NCI-H2081 treated with DMSO at 0.1 percent for 48 hours (cell line): ENCODE results near the gene ARHGEF11.

Source experiments
- DNase-seq: peaks from one replicate; lab custom pipeline; 2025; lab: John Stamatoyannopoulos, UW

Gene ARHGEF11

GRCh38 chr1:156910309-156910782 lies 135.2 kb downstream of the ARHGEF11 start:
- DNase-seq = no peak

GRCh38 chr1:156909671-156910070 lies 135.9 kb downstream of the ARHGEF11 start:
- DNase-seq = no peak

GRCh38 chr1:156908955-156909354 lies 136.6 kb downstream of the ARHGEF11 start:
- DNase-seq = no peak

- no peak for DNase-seq
Measured at GRCh38 chr1:156908541-156908940, 137.0 kb downstream of the ARHGEF11 start.

GRCh38 chr1:156906206-156906906 lies 139.2 kb downstream of the ARHGEF11 start:
- no peak for DNase-seq

- DNase-seq = no peak
Measured at GRCh38 chr1:156905651-156906050, 139.9 kb downstream of the ARHGEF11 start.

GRCh38 chr1:156905176-156905575 lies 140.4 kb downstream of the ARHGEF11 start:
- no peak for DNase-seq

- DNase-seq = no peak
Measured at GRCh38 chr1:156904187-156904959, 141.2 kb downstream of the ARHGEF11 start.

GRCh38 chr1:156903328-156904091 lies 142.0 kb downstream of the ARHGEF11 start:
- DNase-seq = no peak

- no peak for DNase-seq
Measured at GRCh38 chr1:156901966-156902915, 143.3 kb downstream of the ARHGEF11 start.

GRCh38 chr1:156901590-156901900 lies 144.0 kb downstream of the ARHGEF11 start:
- DNase-seq = no peak

- DNase-seq = no peak
Measured at GRCh38 chr1:156900896-156901589, 144.5 kb downstream of the ARHGEF11 start.

GRCh38 chr1:156899956-156900718 lies 145.4 kb downstream of the ARHGEF11 start:
- DNase-seq = no peak

GRCh38 chr1:156898971-156899664 lies 146.4 kb downstream of the ARHGEF11 start:
- no peak for DNase-seq

- no peak for DNase-seq
Measured at GRCh38 chr1:156898161-156898566, 147.4 kb downstream of the ARHGEF11 start.

GRCh38 chr1:156897078-156897825 lies 148.3 kb downstream of the ARHGEF11 start:
- no peak for DNase-seq

- no peak for DNase-seq
Measured at GRCh38 chr1:156896490-156897033, 149.0 kb downstream of the ARHGEF11 start.

- no peak for DNase-seq
Measured at GRCh38 chr1:156895927-156896326, 149.6 kb downstream of the ARHGEF11 start.

- DNase-seq = no peak
Measured at GRCh38 chr1:156895455-156895812, 150.1 kb downstream of the ARHGEF11 start.
